ENCODE results near the gene PLPP4. TPM values are rescaled to one million over a fixed set of nuclear protein-coding genes. Genes with fewer than 3 reads are reported as not detected.

PLPP4 gene
- total RNA-seq, 4 donors from 2014 or later, result 0.54 to 2.7 TPM; not detected in 2

DNA sequence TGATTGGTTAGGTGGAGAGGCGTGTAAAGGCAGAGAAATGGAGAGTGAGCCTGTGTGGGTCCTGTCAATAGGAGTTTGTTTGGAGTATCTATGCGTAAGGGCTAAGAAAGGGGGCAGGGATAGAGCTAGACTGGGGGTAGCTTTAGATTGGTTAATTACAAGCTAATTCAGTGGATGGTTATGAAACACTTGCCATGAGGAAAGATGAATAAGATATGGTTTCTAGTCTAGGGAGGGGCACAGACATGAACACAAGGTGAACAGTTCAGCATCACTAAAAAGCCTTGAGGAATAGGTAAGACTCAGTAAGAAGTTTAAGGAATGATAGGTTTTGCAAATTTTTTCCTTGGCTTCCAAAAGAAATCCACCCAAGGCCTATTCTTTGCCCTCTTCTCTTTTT, 50.6 kb downstream of the PLPP4 start:
- 74 to 82% methylated on average over 2 of the region's 2 CpGs for WGBS, 2 donors
- DNase-seq, result no peak
- no peaks in the 10 kb centered on the region for H3K36me3 ChIP-seq
- intact Hi-C loops (cut with DNase I), result no loop called here
- TF ChIP-seq CTCF (IDR thresholded peaks at IDR 0.05) (no peak), POLR2A (IDR thresholded peaks at IDR 0.05) (no peak)
- no peak overlapping the region for H3K4me3 ChIP-seq (replicated peaks in 1 of 3)
- no peaks in the 10 kb centered on the region for H3K9me3 ChIP-seq
- no peaks in the 10 kb centered on the region for H3K4me1 ChIP-seq
- H3K27me3 ChIP-seq, result no peaks in the 10 kb centered on the region
- H3K27ac ChIP-seq, result no peak overlapping the region

DNA sequence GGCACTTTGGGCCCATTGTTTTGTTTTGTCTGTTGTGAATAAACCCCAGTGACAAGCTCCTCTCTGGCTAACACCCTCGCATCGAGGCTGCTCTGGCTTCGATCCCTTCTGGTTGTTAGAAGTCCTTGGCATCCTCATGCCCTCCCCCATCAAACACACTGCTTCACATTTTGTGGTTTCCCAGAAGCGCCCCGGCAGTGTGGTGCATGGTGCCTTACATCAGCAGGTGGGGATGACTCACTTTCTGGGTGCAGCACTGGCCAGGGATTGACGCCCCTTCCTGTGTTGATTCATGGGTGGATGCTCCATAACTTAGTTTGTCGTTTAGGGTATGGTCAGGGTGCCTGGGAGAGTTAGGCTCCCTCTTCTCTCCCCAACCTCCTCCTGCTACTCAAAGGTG, 51.4 kb downstream of the PLPP4 start:
- Histone ChIP-seq H3K9me3 (no peaks in the 10 kb centered on the region), H3K27me3 (no peaks in the 10 kb centered on the region), H3K27ac (no peak overlapping the region), H3K4me1 (no peaks in the 10 kb centered on the region), H3K36me3 (no peaks in the 10 kb centered on the region), H3K4me3 (replicated peaks in 1 of 3) (no peak overlapping the region)
- no peak for DNase-seq
- intact Hi-C loops (cut with DNase I), result no loop called here
- TF ChIP-seq CTCF (IDR thresholded peaks at IDR 0.05) (no peak), POLR2A (IDR thresholded peaks at IDR 0.05) (no peak)
- 66 to 79% methylated on average over 7 of the region's 7 CpGs for WGBS, 2 donors

GRCh38 chr10:120508966-120509365, 51.9 kb downstream of the PLPP4 start:
- no peaks in the 10 kb centered on the region for H3K36me3 ChIP-seq
- TF ChIP-seq POLR2A (IDR thresholded peaks at IDR 0.05) (no peak), CTCF (IDR thresholded peaks at IDR 0.05) (no peak)
- intact Hi-C loops (cut with DNase I), result no loop called here
- H3K9me3 ChIP-seq, result no peaks in the 10 kb centered on the region
- WGBS, 2 donors, result 96 to 100% methylated on average over 1 of the region's 1 CpG
- H3K4me1 ChIP-seq, result no peaks in the 10 kb centered on the region
- H3K27me3 ChIP-seq, result no peaks in the 10 kb centered on the region
- no peak overlapping the region for H3K4me3 ChIP-seq (replicated peaks in 1 of 3)
- no peak for DNase-seq
- no peak overlapping the region for H3K27ac ChIP-seq

- Histone ChIP-seq H3K27me3 (no peaks in the 10 kb centered on the region), H3K27ac (no peak overlapping the region), H3K4me3 (replicated peaks in 1 of 3) (no peak overlapping the region), H3K4me1 (no peaks in the 10 kb centered on the region), H3K9me3 (no peaks in the 10 kb centered on the region), H3K36me3 (no peaks in the 10 kb centered on the region)
- no peak for DNase-seq
- 75 to 77% methylated on average over 3 of the region's 3 CpGs for WGBS, 2 donors
- TF ChIP-seq CTCF (IDR thresholded peaks at IDR 0.05) (no peak), POLR2A (IDR thresholded peaks at IDR 0.05) (no peak)
- intact Hi-C loops (cut with DNase I), result no loop called here
Observed at GRCh38 chr10:120511165-120511564, 54.1 kb downstream of the PLPP4 start.

DNA sequence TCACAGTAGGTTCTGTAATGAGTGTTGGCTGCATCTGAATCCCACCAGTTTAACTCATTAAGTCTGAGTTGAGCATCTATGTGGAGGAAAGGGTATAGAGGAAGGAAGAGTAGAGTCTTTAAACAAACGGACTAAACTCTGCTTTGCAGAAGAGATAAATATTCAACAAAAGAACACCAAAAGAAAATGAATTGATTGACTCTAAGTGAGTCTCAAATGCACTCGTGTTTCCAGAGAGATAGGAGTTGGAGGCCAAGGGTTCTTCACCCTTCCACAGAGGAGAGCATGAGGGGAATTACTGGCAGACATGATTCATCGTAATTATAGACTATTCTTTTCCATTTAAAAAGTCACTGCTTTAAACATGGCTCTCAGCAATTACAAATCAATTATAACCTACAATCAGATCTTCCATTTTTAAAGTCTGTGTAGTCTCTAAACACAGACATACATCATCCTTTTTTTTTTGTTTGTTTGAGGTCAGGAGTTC, 56.3 kb downstream of the PLPP4 start:
- 62 to 68% methylated on average over 3 of the region's 3 CpGs for WGBS, 2 donors
- no peaks in the 10 kb centered on the region for H3K4me1 ChIP-seq
- intact Hi-C loops (cut with DNase I), result no loop called here
- no peaks in the 10 kb centered on the region for H3K27me3 ChIP-seq
- H3K9me3 ChIP-seq, result no peaks in the 10 kb centered on the region
- H3K27ac ChIP-seq, result no peak overlapping the region
- TF ChIP-seq POLR2A (IDR thresholded peaks at IDR 0.05) (no peak), CTCF (IDR thresholded peaks at IDR 0.05) (no peak)
- no peak for DNase-seq
- H3K4me3 ChIP-seq (replicated peaks in 1 of 3), result no peak overlapping the region
- H3K36me3 ChIP-seq, result no peaks in the 10 kb centered on the region
